ENCODE data around the gene DMRTA1. TPM values are rescaled to one million over a fixed set of nuclear protein-coding genes. Genes with fewer than 3 reads are reported as not detected.

The DMRTA1 gene, protein sequence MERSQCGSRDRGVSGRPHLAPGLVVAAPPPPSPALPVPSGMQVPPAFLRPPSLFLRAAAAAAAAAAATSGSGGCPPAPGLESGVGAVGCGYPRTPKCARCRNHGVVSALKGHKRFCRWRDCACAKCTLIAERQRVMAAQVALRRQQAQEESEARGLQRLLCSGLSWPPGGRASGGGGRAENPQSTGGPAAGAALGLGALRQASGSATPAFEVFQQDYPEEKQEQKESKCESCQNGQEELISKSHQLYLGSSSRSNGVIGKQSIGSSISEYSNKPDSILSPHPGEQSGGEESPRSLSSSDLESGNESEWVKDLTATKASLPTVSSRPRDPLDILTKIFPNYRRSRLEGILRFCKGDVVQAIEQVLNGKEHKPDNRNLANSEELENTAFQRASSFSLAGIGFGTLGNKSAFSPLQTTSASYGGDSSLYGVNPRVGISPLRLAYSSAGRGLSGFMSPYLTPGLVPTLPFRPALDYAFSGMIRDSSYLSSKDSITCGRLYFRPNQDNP
- total RNA-seq (1.1 and 1.6 TPM in 2 replicates), polyA plus RNA-seq (0.29 and 0.53 TPM in 2 replicates)

- H3K4me3 ChIP-seq = peak within 1 kb of the TSS; percentile 81
- H4K20me1 ChIP-seq (ENCODE audit: insufficient read depth, poor library complexity, severe bottlenecking) = no peaks in the 10 kb centered on the region
- TF ChIP-seq CTCF (IDR thresholded peaks at IDR 0.05; ENCODE audit: poor library complexity) (no peak), EZH2phosphoT487 (IDR thresholded peaks at IDR 0.05; ENCODE audit: low read depth, severe bottlenecking, unreplicated experiment) (no peak), EZH2 (IDR thresholded peaks at IDR 0.05; ENCODE audit: borderline replicate concordance) (no peak)
- peaks cover 16% of the 10 kb centered on the region for H3K27me3 ChIP-seq
- WGBS (ENCODE audit: low lambda C conversion rate, missing lambda C conversion rate) = 1% methylated on average over 15 of the region's 24 CpGs
- peak; percentile 68 for DNase-seq (ENCODE audit: low spot score)
- no peaks in the 10 kb centered on the region for H3K36me3 ChIP-seq (replicated peaks; ENCODE audit: insufficient read depth, low read depth)
- H3K79me2 ChIP-seq = no peaks in the 10 kb centered on the region
- H3K4me1 ChIP-seq (ENCODE audit: insufficient read depth) = no peaks in the 10 kb centered on the region
- peak within 1 kb of the TSS; percentile 96 for H3K4me2 ChIP-seq
- no peaks in the 10 kb centered on the region for H3K9me2 ChIP-seq (replicated peaks; ENCODE audit: insufficient read depth)
- peak within 1 kb of the TSS; percentile 71 for H3K27ac ChIP-seq
- peak within 1 kb of the TSS; percentile 92 for H2AFZ ChIP-seq
- H3K9me3 ChIP-seq (ENCODE audit: low read depth) = no peaks in the 10 kb centered on the region
Measured at GRCh38 chr9:22446589-22446949, at the start of gene DMRTA1. TSS of gene DMRTA1 (plus strand) at chr9:22446824. CDS start at chr9:22447066, 242 bp downstream.

GRCh38 chr9:22401671-22402070 is 45.0 kb upstream of the DMRTA1 start:
- H3K9me2 ChIP-seq (replicated peaks; ENCODE audit: insufficient read depth) = no peaks in the 10 kb centered on the region
- H2AFZ ChIP-seq = no peak overlapping the region
- H3K36me3 ChIP-seq (replicated peaks; ENCODE audit: insufficient read depth, low read depth) = no peaks in the 10 kb centered on the region
- no peak overlapping the region for H3K4me3 ChIP-seq
- 71% methylated on average over 2 of the region's 2 CpGs for WGBS (ENCODE audit: low lambda C conversion rate, missing lambda C conversion rate)
- DNase-seq (ENCODE audit: low spot score) = no peak
- no peaks in the 10 kb centered on the region for H4K20me1 ChIP-seq (ENCODE audit: insufficient read depth, poor library complexity, severe bottlenecking)
- H3K27ac ChIP-seq = no peak overlapping the region
- H3K27me3 ChIP-seq = no peaks in the 10 kb centered on the region
- no peak overlapping the region for H3K4me2 ChIP-seq
- H3K79me2 ChIP-seq = no peaks in the 10 kb centered on the region
- H3K9me3 ChIP-seq (ENCODE audit: low read depth) = no peaks in the 10 kb centered on the region
- H3K4me1 ChIP-seq (ENCODE audit: insufficient read depth) = no peaks in the 10 kb centered on the region
- TF ChIP-seq EZH2phosphoT487 (IDR thresholded peaks at IDR 0.05; ENCODE audit: low read depth, severe bottlenecking, unreplicated experiment) (no peak), CTCF (IDR thresholded peaks at IDR 0.05; ENCODE audit: poor library complexity) (no peak), EZH2 (IDR thresholded peaks at IDR 0.05; ENCODE audit: borderline replicate concordance) (no peak)

DNA sequence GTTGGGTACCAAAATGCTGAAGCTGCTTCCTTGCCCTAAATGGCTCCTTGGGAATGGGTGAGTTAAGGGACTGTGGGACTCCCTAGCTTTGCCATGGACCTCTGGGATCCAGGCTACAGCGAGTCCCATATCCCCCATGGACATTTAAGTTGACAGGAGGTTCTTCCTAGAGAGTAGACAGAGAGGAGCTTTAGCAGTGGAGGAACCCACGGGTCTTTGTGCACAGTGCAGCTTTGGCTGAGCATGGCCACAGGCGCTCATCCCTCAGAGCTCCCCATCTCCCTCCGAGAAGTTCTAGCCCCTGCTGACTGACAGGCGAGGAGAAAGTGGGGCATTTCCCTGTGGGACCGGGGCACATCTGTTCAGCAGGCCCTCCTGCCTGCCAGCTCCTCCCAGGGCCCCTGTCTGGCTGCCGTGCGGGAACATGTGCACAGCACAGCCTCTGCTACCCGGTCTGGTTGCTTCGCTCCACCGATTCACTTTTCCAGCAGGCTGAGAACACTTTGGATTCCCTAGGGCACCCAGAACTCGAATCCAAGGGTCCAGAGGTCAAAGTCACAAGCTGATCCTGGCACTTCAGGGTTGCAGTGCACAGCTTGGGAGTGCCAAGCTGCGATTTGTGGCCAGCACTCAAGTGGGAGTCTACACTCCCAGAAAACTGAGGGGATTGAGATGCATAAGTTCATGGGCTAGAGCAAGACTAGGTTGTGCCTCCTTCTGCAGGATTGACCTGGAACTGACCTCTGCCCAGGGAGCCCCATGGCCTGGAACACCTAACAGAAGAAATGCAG is 40.6 kb upstream of the DMRTA1 start:
- Histone ChIP-seq H3K27me3 (no peaks in the 10 kb centered on the region), H4K20me1 (ENCODE audit: insufficient read depth, poor library complexity, severe bottlenecking) (no peaks in the 10 kb centered on the region), H3K4me3 (no peak overlapping the region), H3K4me1 (ENCODE audit: insufficient read depth) (no peaks in the 10 kb centered on the region), H3K9me3 (ENCODE audit: low read depth) (no peaks in the 10 kb centered on the region), H3K27ac (no peak overlapping the region), H3K9me2 (replicated peaks; ENCODE audit: insufficient read depth) (no peaks in the 10 kb centered on the region), H3K79me2 (no peaks in the 10 kb centered on the region), H3K4me2 (no peak overlapping the region), H3K36me3 (replicated peaks; ENCODE audit: insufficient read depth, low read depth) (no peaks in the 10 kb centered on the region), H2AFZ (no peak overlapping the region)
- 91% methylated on average over 13 of the region's 13 CpGs for WGBS (ENCODE audit: low lambda C conversion rate, missing lambda C conversion rate)
- no peak for DNase-seq (ENCODE audit: low spot score)
- no peak for TF ChIP-seq CTCF (IDR thresholded peaks at IDR 0.05; ENCODE audit: poor library complexity)
- TF ChIP-seq EZH2 (IDR thresholded peaks at IDR 0.05; ENCODE audit: borderline replicate concordance) = no peak
- no peak for TF ChIP-seq EZH2phosphoT487 (IDR thresholded peaks at IDR 0.05; ENCODE audit: low read depth, severe bottlenecking, unreplicated experiment)

All from hepatocyte (in vitro differentiated cells).